ENCODE results near the gene GDPD5.

The GDPD5 gene

GRCh38 chr11:75557666-75558494, 32.1 kb upstream of the GDPD5 start:
- no peak for DNase-seq (ENCODE audit: low read depth)

DNA sequence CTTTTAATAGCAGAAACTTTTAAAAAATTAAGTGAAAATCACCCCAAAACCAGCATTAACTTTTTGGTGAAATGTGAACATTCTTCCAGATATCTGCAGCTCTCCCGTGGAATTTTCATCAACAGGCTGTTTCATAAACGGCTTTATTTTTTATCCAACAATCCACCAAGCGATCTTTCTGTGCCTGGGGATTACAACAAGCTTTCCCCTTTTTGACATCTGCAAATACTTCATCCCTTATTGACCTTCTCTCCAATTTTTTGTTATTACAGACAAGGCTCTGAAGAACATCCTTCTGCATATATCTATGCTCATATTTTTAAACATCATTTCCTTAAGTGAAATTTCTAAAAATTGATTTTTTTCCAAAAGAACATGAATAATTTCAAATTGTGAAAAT, 30.5 kb upstream of the GDPD5 start:
- no peak for DNase-seq (ENCODE audit: low read depth)

GRCh38 chr11:75555079-75555811, 29.5 kb upstream of the GDPD5 start:
- DNase-seq (ENCODE audit: low read depth), result no peak

GRCh38 chr11:75554258-75555022, 28.7 kb upstream of the GDPD5 start:
- DNase-seq (ENCODE audit: low read depth), result no peak

DNA sequence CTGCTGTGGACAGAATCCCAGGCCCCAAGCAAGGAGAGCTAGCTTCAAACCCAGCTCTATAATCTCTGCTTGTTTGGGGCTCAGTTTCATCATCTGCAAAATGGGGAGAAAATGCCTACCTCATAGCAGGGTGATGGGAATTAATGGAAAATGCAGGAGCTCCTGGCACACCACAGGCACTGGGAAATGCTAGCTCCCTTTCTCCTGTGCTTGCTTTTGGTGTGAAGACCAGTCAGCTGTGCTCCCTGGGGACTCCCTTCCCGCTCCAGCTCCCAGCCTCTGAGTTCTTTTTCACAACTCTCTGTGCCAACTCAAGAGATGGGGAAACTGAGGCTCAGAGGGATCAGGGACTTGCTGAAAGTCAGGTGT, 28.1 kb upstream of the GDPD5 start:
- no peak for DNase-seq (ENCODE audit: low read depth)

DNA sequence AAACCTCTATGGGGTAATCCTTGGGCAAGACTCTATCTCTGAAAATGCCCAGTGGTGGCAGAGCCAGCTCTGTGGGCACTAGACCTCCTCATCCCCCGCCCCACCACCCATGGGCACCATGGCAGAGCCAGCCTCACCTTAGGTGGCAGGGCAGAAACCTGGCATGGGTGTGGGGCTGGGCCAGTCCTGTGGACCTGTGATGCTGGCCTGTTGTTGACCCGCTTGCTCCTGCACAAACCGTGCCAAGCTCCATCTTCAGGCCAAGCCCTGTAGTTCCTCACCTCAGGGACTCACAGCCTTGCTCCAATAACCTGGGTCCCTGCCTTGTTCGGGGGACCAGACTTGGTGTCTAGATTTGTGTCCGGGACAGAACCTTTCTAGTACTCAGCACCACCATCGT, 27.4 kb upstream of the GDPD5 start:
- no peak for DNase-seq (ENCODE audit: low read depth)

GRCh38 chr11:75549370-75549958, 23.7 kb upstream of the GDPD5 start:
- DNase-seq (ENCODE audit: low read depth), result no peak

- DNase-seq (ENCODE audit: low read depth), result no peak
Measured at GRCh38 chr11:75548595-75549272, 23.0 kb upstream of the GDPD5 start.

DNA sequence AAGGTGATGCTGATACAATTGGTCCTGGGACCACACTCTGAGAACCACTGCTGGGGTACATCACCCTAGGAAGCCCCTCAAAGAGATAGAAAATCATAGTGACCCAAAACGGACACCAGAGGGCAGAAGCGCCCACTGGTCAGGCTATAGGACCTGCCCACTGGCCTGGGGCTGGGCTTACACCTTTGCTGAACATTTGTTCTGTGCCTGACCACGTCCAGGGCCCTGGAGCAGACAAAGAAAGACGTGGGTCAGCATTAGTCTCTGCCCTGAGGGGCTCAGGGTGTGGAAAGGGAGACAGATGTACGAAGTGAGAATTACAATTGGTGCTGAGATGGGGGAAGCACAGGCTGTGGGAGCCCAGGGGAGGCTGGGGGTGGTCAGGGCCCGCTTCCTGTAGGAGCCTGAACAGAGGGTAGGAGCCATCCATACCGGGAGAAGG, 21.9 kb upstream of the GDPD5 start:
- no peak for DNase-seq (ENCODE audit: low read depth)

DNA sequence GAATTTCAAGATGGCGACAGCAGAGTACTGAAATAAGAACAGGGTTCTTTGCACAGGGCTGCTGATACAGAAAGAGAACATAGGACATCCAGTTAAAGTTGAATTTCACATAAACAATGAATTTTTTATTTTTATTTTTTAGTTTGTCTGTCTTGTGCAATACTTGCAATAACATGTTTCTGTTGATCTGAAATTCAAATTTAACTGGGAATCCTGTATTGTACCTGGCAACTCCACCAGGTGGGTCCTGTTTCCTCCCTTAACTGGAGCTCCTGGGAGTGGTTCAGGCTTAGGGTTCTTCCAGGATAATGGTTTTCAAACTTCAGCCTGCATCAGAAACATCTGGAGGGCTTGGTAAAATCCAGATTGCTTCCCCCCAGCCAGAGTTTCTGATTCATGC, 21.4 kb upstream of the GDPD5 start:
- no peak for DNase-seq (ENCODE audit: low read depth)

GRCh38 chr11:75543806-75544205, 18.1 kb upstream of the GDPD5 start:
- DNase-seq (ENCODE audit: low read depth), result no peak

GRCh38 chr11:75542088-75542438, 16.3 kb upstream of the GDPD5 start:
- DNase-seq (ENCODE audit: low read depth), result no peak

DNA sequence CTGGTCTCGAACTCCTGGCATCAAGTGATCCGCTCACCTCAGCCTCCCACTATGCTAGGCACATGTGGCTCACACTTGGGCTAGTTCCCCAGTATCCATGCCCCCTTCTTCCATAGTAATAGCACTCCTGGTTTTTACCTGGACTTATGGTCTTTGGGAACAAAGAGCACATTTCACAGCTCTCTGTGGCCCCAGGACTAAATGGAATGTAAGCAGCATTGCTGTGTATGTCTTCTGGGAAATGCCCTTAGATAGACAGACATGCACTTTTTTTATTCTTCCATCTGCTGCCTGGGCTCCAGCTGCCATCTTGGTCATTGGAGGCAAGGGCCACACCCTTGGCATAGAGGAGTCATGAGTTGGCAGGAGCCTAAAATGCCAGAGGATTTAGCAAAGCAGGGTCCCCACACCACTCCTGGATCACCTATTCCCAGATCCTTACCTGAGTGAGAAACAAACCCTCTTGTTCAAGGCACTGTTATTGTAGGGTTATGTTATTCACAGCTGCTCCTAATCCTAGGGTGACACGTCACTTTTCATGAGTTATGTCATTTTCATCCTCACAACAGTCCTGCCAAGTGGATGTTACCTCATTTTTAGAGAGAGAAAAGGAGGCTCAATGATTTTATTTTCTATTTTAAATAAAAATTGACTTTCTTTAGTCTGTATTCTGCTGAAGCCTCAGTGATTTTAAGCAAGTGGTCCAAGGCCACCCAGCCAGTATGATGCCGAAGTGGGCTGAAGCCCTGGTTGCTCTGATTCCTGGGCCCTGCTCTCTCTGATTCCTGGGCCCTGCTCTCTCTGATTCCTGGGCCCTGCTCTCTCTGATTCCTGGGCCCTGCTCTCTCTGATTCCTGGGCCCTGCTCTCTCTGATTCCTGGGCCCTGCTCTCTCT, 15.7 kb upstream of the GDPD5 start:
- no peak for DNase-seq (ENCODE audit: low read depth)

GRCh38 chr11:75539459-75540334, 14.0 kb upstream of the GDPD5 start:
- no peak for DNase-seq (ENCODE audit: low read depth)

- DNase-seq (ENCODE audit: low read depth), result no peak
Measured at GRCh38 chr11:75538150-75538942, 12.6 kb upstream of the GDPD5 start.

DNA sequence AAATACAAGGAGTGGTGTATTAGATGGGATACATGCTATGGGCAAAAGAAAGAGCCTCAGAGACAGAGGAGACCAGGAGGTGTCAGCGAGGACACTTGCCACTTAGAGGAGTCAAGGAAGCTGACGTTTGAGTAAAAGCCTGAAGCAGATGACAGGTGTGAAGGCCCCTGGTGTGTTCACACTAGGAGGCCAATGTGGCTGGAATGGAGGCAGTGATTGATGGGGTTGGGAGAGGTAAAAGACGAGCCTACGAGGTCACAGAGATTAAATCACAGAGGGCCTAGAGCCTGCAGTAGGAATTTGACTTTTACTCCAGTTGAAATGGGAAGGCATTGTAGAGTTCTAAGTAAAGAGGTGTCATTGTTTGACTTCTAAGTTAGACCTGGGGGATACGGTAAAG, 12.0 kb upstream of the GDPD5 start:
- DNase-seq (ENCODE audit: low read depth), result no peak

GRCh38 chr11:75536786-75537641, 11.3 kb upstream of the GDPD5 start:
- DNase-seq (ENCODE audit: low read depth), result peak; percentile 52

DNA sequence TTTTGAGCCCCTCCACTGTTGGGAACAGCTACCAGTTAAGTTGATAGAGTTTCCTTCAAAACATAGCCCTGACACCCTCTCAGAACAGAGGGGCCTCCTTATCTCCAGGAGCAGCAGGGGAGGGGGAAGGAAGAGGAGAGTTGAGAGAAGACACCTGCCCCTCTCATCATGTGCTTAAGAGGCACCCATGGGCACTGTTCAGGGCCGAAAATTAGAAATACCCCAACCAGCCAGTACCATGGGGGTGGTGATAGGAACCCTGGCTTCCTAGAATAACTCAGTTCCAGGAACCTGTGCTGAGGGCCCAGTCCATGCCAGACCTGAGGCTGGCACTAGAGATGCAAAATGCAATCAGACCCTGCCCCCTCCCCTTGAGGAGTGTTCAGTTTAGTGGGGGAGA, 9.3 kb upstream of the GDPD5 start:
- DNase-seq (ENCODE audit: low read depth), result no peak
